ENCODE results near the gene CASP8AP2. TPM values are rescaled to one million over a fixed set of nuclear protein-coding genes. Genes with fewer than 3 reads are reported as not detected.
"Not testable (repeated sequence)": the region's sequence is repeated elsewhere in the genome, so short reads cannot be mapped to it uniquely, and the experiment has no call there.

CASP8AP2 gene
- polyA plus RNA-seq, 4 donors = 22.2 to 29.0 (median 25.4) TPM

GRCh38 chr6:89819336-89820130 lies 10.1 kb upstream of the CASP8AP2 start, which contains the start of gene MDN1:
MDN1 (minus strand) TSS chr6:89819794; CDS start chr6:89819607, 187 bp downstream.
- peak; percentile 82 to 93 (median 88) for DNase-seq (ENCODE audit: low read depth in 4 of 4, low spot score in 2 of 4)

GRCh38 chr6:89826029-89826528 lies 3.6 kb upstream of the CASP8AP2 start:
- no peak for DNase-seq (ENCODE audit: low read depth in 4 of 4, low spot score in 2 of 4)

GRCh38 chr6:89828475-89828987 lies 1.1 kb upstream of the CASP8AP2 start:
- DNase-seq (ENCODE audit: low read depth in 4 of 4, low spot score in 2 of 4) = not testable (repeated sequence)

- DNase-seq (ENCODE audit: low read depth in 4 of 4, low spot score in 2 of 4) = no peak
Observed at GRCh38 chr6:89828988-89829471, 650 bp upstream of the CASP8AP2 start.

- DNase-seq (ENCODE audit: low read depth in 4 of 4, low spot score in 2 of 4) = peak in 1 of 4 donors; percentile 12
Observed at GRCh38 chr6:89830170-89830809, 610 bp downstream of the CASP8AP2 start.

- no peak for DNase-seq (ENCODE audit: low read depth in 4 of 4, low spot score in 2 of 4)
Observed at GRCh38 chr6:89834884-89835792, 5.5 kb downstream of the CASP8AP2 start.

- DNase-seq (ENCODE audit: low read depth in 4 of 4, low spot score in 2 of 4) = no peak
Observed at GRCh38 chr6:89836639-89837222, 7.1 kb downstream of the CASP8AP2 start.

GRCh38 chr6:89840538-89840937 lies 10.9 kb downstream of the CASP8AP2 start:
- DNase-seq (ENCODE audit: low read depth in 4 of 4, low spot score in 2 of 4) = peak in 1 of 4 donors; percentile 24

GRCh38 chr6:89842228-89842627 lies 12.5 kb downstream of the CASP8AP2 start:
- DNase-seq (ENCODE audit: low read depth in 4 of 4, low spot score in 2 of 4) = no peak

- no peak for DNase-seq (ENCODE audit: low read depth in 4 of 4, low spot score in 2 of 4)
Observed at GRCh38 chr6:89843070-89843469, 13.4 kb downstream of the CASP8AP2 start.

GRCh38 chr6:89847513-89847912 lies 17.8 kb downstream of the CASP8AP2 start:
- not testable (repeated sequence) for DNase-seq (ENCODE audit: low read depth in 4 of 4, low spot score in 2 of 4)

GRCh38 chr6:89853068-89853467 lies 23.4 kb downstream of the CASP8AP2 start:
- no peak for DNase-seq (ENCODE audit: low read depth in 4 of 4, low spot score in 2 of 4)

- DNase-seq (ENCODE audit: low read depth in 4 of 4, low spot score in 2 of 4) = no peak
Observed at GRCh38 chr6:89858041-89858440, 28.4 kb downstream of the CASP8AP2 start.

- DNase-seq (ENCODE audit: low read depth in 4 of 4, low spot score in 2 of 4) = no peak
Observed at GRCh38 chr6:89859744-89860143, 30.1 kb downstream of the CASP8AP2 start.

- no peak for DNase-seq (ENCODE audit: low read depth in 4 of 4, low spot score in 2 of 4)
Observed at GRCh38 chr6:89862273-89862672, 32.6 kb downstream of the CASP8AP2 start.

GRCh38 chr6:89862698-89863097 lies 33.0 kb downstream of the CASP8AP2 start:
- DNase-seq (ENCODE audit: low read depth in 4 of 4, low spot score in 2 of 4) = no peak

GRCh38 chr6:89866024-89866678 lies 36.5 kb downstream of the CASP8AP2 start:
- DNase-seq (ENCODE audit: low read depth in 4 of 4, low spot score in 2 of 4) = no peak

- DNase-seq (ENCODE audit: low read depth in 4 of 4, low spot score in 2 of 4) = no peak
Observed at GRCh38 chr6:89873721-89874120, 44.0 kb downstream of the CASP8AP2 start.

GRCh38 chr6:89874438-89874837 lies 44.8 kb downstream of the CASP8AP2 start:
- DNase-seq (ENCODE audit: low read depth in 4 of 4, low spot score in 2 of 4) = no peak

All from left renal cortex interstitium (tissue), 4 donors.